ENCODE results near the gene OR4M1. TPM values are rescaled to one million over a fixed set of nuclear protein-coding genes. Genes with fewer than 3 reads are reported as not detected.
"Not testable (repeated sequence)": the region's sequence is repeated elsewhere in the genome, so short reads cannot be mapped to it uniquely, and the experiment has no call there.

Gene OR4M1
- not detected for total RNA-seq
- long read RNA-seq = 0 reads

GRCh38 chr14:19773204-19773603 is at the start of gene OR4M1:
Gene OR4M1, plus strand, starts transcription at chr14:19773504. Its CDS starts 6,819 bp downstream, at chr14:19780323.
- ATAC-seq (ENCODE audit: poor library complexity); DNase-seq; intact Hi-C loops (cut with DNase I): not testable (repeated sequence)

GRCh38 chr14:19729359-19729758 is 43.9 kb upstream of the OR4M1 start:
- DNase-seq (no peak), ATAC-seq (ENCODE audit: poor library complexity) (no peak)
- intact Hi-C loops (cut with DNase I) = no loop called here

GRCh38 chr14:19729763-19730162 is 43.5 kb upstream of the OR4M1 start:
- no peak for ATAC-seq (ENCODE audit: poor library complexity)
- peak; percentile 8 for DNase-seq
- intact Hi-C loops (cut with DNase I) = no loop called here

GRCh38 chr14:19733893-19734292 is 39.4 kb upstream of the OR4M1 start:
- DNase-seq; intact Hi-C loops (cut with DNase I); ATAC-seq (ENCODE audit: poor library complexity): not testable (repeated sequence)

- DNase-seq = no peak
- no peak for ATAC-seq (ENCODE audit: poor library complexity)
- intact Hi-C loops (cut with DNase I) = no loop called here
These were observed 30.0 kb upstream of the OR4M1 start, which contains the start of gene OR4Q3 for GRCh38 chr14:19743256-19743655. Gene OR4Q3, plus strand, starts transcription at chr14:19743571.

GRCh38 chr14:19752316-19752715 is 21.0 kb upstream of the OR4M1 start:
- intact Hi-C loops (cut with DNase I); ATAC-seq (ENCODE audit: poor library complexity); DNase-seq: not testable (repeated sequence)

GRCh38 chr14:19754172-19754571 is 19.1 kb upstream of the OR4M1 start:
- no peak for ATAC-seq (ENCODE audit: poor library complexity)
- intact Hi-C loops (cut with DNase I) = no loop called here
- no peak for DNase-seq

GRCh38 chr14:19771491-19771890 is 1.8 kb upstream of the OR4M1 start:
- intact Hi-C loops (cut with DNase I); ATAC-seq (ENCODE audit: poor library complexity); DNase-seq: not testable (repeated sequence)

- DNase-seq (no peak), ATAC-seq (ENCODE audit: poor library complexity) (peak; percentile 63)
- intact Hi-C loops (cut with DNase I) = no loop called here
These were observed 1.3 kb upstream of the OR4M1 start for GRCh38 chr14:19771895-19772430.

- intact Hi-C loops (cut with DNase I); DNase-seq: not testable (repeated sequence)
- ATAC-seq (ENCODE audit: poor library complexity) = peak; percentile 53
These were observed 850 bp upstream of the OR4M1 start for GRCh38 chr14:19772454-19772853.

- DNase-seq = no peak
- intact Hi-C loops (cut with DNase I) = no loop called here
- ATAC-seq (ENCODE audit: poor library complexity) = no peak
These were observed 2.3 kb downstream of the OR4M1 start for GRCh38 chr14:19775587-19775986.

- intact Hi-C loops (cut with DNase I); ATAC-seq (ENCODE audit: poor library complexity); DNase-seq: not testable (repeated sequence)
These were observed 12.5 kb downstream of the OR4M1 start for GRCh38 chr14:19785848-19786247.

- intact Hi-C loops (cut with DNase I); DNase-seq; ATAC-seq (ENCODE audit: poor library complexity): not testable (repeated sequence)
These were observed 14.0 kb downstream of the OR4M1 start for GRCh38 chr14:19787318-19787717.

GRCh38 chr14:19788150-19788549 is 14.8 kb downstream of the OR4M1 start:
- ATAC-seq (ENCODE audit: poor library complexity); intact Hi-C loops (cut with DNase I); DNase-seq: not testable (repeated sequence)

GRCh38 chr14:19796520-19797108 is 23.3 kb downstream of the OR4M1 start:
- ATAC-seq (ENCODE audit: poor library complexity); intact Hi-C loops (cut with DNase I); DNase-seq: not testable (repeated sequence)

GRCh38 chr14:19799880-19800279 is 26.6 kb downstream of the OR4M1 start:
- DNase-seq = no peak
- intact Hi-C loops (cut with DNase I) = no loop called here
- no peak for ATAC-seq (ENCODE audit: poor library complexity)

- intact Hi-C loops (cut with DNase I) = no loop called here
- DNase-seq = no peak
- ATAC-seq (ENCODE audit: poor library complexity) = no peak
These were observed 27.2 kb downstream of the OR4M1 start for GRCh38 chr14:19800282-19801117.

- no peak for DNase-seq
- no peak for ATAC-seq (ENCODE audit: poor library complexity)
- intact Hi-C loops (cut with DNase I) = no loop called here
These were observed 27.8 kb downstream of the OR4M1 start for GRCh38 chr14:19801118-19801464.

- ATAC-seq (ENCODE audit: poor library complexity); DNase-seq; intact Hi-C loops (cut with DNase I): not testable (repeated sequence)
These were observed 30.2 kb downstream of the OR4M1 start, which contains the start of gene OR4N2 for GRCh38 chr14:19803470-19803869. Gene OR4N2, plus strand, starts transcription at chr14:19803770. Its CDS starts 23,679 bp downstream, at chr14:19827449.
